ENCODE data around the gene AMMECR1.
A peak's percentile ranks its signal among the peaks of the same experiment; 100 is the strongest.

Gene AMMECR1

DNA sequence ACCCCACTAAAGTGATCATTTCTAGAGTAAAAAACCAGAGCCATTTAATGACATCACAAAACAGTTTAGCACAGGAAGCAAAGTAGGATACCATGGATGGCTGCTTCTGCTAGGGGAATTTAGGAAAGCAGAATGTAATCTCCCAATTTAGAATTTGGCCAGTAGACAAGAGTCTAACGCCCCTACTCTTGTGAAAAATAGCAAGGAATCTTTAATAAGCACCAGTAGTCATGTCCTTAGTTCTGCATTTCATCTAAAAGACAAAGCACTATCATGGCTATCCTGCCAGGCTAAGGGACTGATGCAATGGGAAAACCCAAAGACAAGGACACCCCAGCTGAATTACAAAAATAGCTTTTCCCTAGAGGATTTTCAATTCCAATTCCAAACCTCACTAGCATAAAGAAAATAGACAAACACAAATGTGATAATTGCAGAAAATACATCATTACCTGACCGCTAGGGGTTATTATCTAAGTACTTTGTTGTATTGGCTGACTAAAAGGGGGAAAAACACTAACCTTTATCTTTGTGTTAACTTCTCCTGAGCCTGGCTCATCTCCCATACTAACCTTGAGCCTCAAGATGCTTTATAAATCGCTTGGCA, 2.6 kb upstream of the AMMECR1 start:
- H3K9me3 ChIP-seq (ENCODE audit: control insufficient read depth, low read length), result no peaks in the 10 kb centered on the region
- no peaks in the 10 kb centered on the region for H3K79me2 ChIP-seq
- no peak overlapping the region for H3K9ac ChIP-seq
- H3K27ac ChIP-seq, result no peak overlapping the region
- no peak overlapping the region for H3K4me3 ChIP-seq (ENCODE audit: low read depth, low read length)
- no peak overlapping the region for H3K4me2 ChIP-seq (ENCODE audit: low read length)
- no peaks in the 10 kb centered on the region for H3K36me3 ChIP-seq (ENCODE audit: control insufficient read depth, insufficient read depth, low read length)
- H2AFZ ChIP-seq, result no peak overlapping the region
- H3K4me1 ChIP-seq, result no peaks in the 10 kb centered on the region
- H3K27me3 ChIP-seq (ENCODE audit: control insufficient read depth, insufficient read depth, low read length), result no peaks in the 10 kb centered on the region
- TF ChIP-seq, protein P1, sequence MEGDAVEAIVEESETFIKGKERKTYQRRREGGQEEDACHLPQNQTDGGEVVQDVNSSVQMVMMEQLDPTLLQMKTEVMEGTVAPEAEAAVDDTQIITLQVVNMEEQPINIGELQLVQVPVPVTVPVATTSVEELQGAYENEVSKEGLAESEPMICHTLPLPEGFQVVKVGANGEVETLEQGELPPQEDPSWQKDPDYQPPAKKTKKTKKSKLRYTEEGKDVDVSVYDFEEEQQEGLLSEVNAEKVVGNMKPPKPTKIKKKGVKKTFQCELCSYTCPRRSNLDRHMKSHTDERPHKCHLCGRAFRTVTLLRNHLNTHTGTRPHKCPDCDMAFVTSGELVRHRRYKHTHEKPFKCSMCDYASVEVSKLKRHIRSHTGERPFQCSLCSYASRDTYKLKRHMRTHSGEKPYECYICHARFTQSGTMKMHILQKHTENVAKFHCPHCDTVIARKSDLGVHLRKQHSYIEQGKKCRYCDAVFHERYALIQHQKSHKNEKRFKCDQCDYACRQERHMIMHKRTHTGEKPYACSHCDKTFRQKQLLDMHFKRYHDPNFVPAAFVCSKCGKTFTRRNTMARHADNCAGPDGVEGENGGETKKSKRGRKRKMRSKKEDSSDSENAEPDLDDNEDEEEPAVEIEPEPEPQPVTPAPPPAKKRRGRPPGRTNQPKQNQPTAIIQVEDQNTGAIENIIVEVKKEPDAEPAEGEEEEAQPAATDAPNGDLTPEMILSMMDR (IDR thresholded peaks at IDR 0.05), result no peak

GRCh38 chrX:110318664-110318968, 731 bp upstream of the AMMECR1 start:
- TF ChIP-seq, protein P1 (IDR thresholded peaks at IDR 0.05), result no peak
- Histone ChIP-seq H3K36me3 (ENCODE audit: control insufficient read depth, insufficient read depth, low read length) (no peaks in the 10 kb centered on the region), H3K27ac (peak overlapping the region; percentile 80), H3K9me3 (ENCODE audit: control insufficient read depth, low read length) (no peaks in the 10 kb centered on the region), H3K4me2 (ENCODE audit: low read length) (peak overlapping the region; percentile 76), H3K27me3 (ENCODE audit: control insufficient read depth, insufficient read depth, low read length) (no peaks in the 10 kb centered on the region), H3K4me1 (no peaks in the 10 kb centered on the region), H3K9ac (no peak overlapping the region), H2AFZ (peak overlapping the region; percentile 95), H3K4me3 (ENCODE audit: low read depth, low read length) (peak overlapping the region; percentile 71), H3K79me2 (no peaks in the 10 kb centered on the region)

DNA sequence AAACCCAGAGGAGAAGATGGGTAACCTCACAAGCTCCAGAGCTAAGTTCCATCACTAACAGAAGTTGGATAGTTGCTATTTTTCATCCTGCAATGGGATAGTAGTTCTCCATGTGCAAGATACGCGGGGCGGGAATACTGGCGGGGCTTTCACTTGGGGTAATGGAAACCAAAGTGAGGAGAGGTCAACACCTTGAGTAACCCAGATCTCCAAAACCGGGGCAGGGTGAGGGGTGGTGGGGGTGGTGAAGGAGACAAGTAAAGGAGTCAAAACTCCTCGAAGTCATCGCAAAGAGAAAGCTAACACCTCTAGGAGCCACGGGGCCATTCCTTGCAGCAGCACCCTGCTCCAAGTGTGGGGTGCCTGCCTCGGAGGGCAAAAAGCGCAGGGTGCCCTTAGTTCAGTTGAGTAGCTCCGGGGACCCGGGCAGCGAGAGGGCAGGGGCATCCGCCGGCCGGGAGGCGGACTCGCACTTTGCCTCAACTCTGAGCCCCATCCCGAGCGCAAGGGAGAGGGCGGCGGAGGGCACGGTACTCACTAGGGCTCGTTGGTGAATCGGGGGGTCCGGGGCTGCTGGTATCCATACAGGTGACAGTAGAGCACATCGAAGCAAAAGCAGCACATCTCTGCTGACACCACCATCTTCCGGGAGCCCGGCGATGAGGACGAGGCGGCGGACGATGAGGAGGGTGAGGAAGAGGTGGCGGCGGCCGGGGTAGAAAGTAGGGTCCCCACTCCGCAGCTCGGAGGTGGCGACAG, 645 bp downstream of the AMMECR1 start:
- H3K27ac ChIP-seq, result peak overlapping the region; percentile 79
- H2AFZ ChIP-seq, result peak overlapping the region; percentile 95
- TF ChIP-seq, protein P1 (IDR thresholded peaks at IDR 0.05), result no peak

GRCh38 chrX:110316351-110317060, 1.4 kb downstream of the AMMECR1 start:
- H3K9me3 ChIP-seq (ENCODE audit: control insufficient read depth, low read length), result no peaks in the 10 kb centered on the region
- H3K79me2 ChIP-seq, result no peaks in the 10 kb centered on the region
- peak overlapping the region; percentile 75 for H3K4me3 ChIP-seq (ENCODE audit: low read depth, low read length)
- H2AFZ ChIP-seq, result peak overlapping the region; percentile 95
- H3K4me1 ChIP-seq, result no peaks in the 10 kb centered on the region
- TF ChIP-seq, protein P1 (IDR thresholded peaks at IDR 0.05), result no peak
- peak overlapping the region; percentile 75 for H3K4me2 ChIP-seq (ENCODE audit: low read length)
- no peak overlapping the region for H3K27ac ChIP-seq
- no peak overlapping the region for H3K9ac ChIP-seq
- H3K27me3 ChIP-seq (ENCODE audit: control insufficient read depth, insufficient read depth, low read length), result no peaks in the 10 kb centered on the region
- H3K36me3 ChIP-seq (ENCODE audit: control insufficient read depth, insufficient read depth, low read length), result no peaks in the 10 kb centered on the region

More for the DNA sequence above, 645 bp downstream of the AMMECR1 start:
- H3K4me1 ChIP-seq, result no peaks in the 10 kb centered on the region
- H3K79me2 ChIP-seq, result no peaks in the 10 kb centered on the region
- H3K27me3 ChIP-seq (ENCODE audit: control insufficient read depth, insufficient read depth, low read length), result no peaks in the 10 kb centered on the region
- H3K9ac ChIP-seq, result peak overlapping the region; percentile 28
- H3K4me2 ChIP-seq (ENCODE audit: low read length), result peak overlapping the region; percentile 75
- H3K4me3 ChIP-seq (ENCODE audit: low read depth, low read length), result peak overlapping the region; percentile 75
- no peaks in the 10 kb centered on the region for H3K36me3 ChIP-seq (ENCODE audit: control insufficient read depth, insufficient read depth, low read length)
- H3K9me3 ChIP-seq (ENCODE audit: control insufficient read depth, low read length), result no peaks in the 10 kb centered on the region
